Esophagus squamous epithelium (tissue), 4 donors: ENCODE measurements around the gene KHDC1L.
"Not testable (repeated sequence)": the region's sequence is repeated elsewhere in the genome, so short reads cannot be mapped to it uniquely, and the experiment has no call there.

Experiments used
- POLR2A ChIP-seq, 4 donors: fragments of 450-650 bp; IDR thresholded peaks; one replicate each; pipeline ENCODE4 v1.6.1; 2017; ENCODE audit warnings: antibody characterized with exemption in 4 of 4, mild to moderate bottlenecking in 4 of 4, moderate library complexity in 3 of 4
- TF ChIP-seq, protein P1 (sequence below), 6 experiments: fragments of 450-650 bp in 4 of 6; fragments of 200-600 bp in 2 of 6; sonication (generic) in 2 of 6; IDR thresholded peaks; one replicate each; pipeline ENCODE4 v1.5.1; 2016 to 2019; ENCODE audit warnings: antibody characterized with exemption in 6 of 6, mild to moderate bottlenecking in 4 of 6, moderate library complexity in 4 of 6

DNA sequence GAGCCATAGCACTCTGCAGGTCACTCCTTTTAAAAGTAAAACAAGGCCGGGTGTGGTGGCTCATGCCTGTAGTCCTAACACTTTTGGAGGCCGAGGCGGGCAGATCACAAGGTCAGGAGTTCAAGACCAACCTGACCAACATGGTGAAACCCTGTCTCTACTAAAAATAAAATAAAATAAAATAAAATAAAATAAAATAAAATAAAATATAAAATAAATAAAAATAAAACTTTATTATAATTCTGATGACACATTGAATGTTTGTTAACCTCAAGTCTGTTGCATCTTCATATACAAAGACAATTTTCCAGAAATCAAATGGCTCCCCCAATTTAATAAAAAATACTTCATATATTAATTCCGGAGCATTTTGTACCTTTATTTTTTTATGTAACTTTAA, 32.0 kb downstream of the KHDC1L start:
- TF ChIP-seq, protein P1, sequence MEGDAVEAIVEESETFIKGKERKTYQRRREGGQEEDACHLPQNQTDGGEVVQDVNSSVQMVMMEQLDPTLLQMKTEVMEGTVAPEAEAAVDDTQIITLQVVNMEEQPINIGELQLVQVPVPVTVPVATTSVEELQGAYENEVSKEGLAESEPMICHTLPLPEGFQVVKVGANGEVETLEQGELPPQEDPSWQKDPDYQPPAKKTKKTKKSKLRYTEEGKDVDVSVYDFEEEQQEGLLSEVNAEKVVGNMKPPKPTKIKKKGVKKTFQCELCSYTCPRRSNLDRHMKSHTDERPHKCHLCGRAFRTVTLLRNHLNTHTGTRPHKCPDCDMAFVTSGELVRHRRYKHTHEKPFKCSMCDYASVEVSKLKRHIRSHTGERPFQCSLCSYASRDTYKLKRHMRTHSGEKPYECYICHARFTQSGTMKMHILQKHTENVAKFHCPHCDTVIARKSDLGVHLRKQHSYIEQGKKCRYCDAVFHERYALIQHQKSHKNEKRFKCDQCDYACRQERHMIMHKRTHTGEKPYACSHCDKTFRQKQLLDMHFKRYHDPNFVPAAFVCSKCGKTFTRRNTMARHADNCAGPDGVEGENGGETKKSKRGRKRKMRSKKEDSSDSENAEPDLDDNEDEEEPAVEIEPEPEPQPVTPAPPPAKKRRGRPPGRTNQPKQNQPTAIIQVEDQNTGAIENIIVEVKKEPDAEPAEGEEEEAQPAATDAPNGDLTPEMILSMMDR (IDR thresholded peaks at IDR 0.05) = not testable (repeated sequence)
- not testable (repeated sequence) for TF ChIP-seq POLR2A (IDR thresholded peaks at IDR 0.05)
